CD14-positive monocyte (primary cell): ENCODE measurements around the gene IFITM10. TPM values are rescaled to one million over a fixed set of nuclear protein-coding genes. Genes with fewer than 3 reads are reported as not detected.
"Not testable (repeated sequence)": the region's sequence is repeated elsewhere in the genome, so short reads cannot be mapped to it uniquely, and the experiment has no call there.

Experiments
- DNase-seq, 3 donors: peaks; one replicate each; pipeline ENCODE4 v3.0.0-alpha.2; 2011 to 2022
- H2AFZ ChIP-seq: 2 replicates; pipeline ENCODE4 v1.6.0; 2012; ENCODE audit warnings: mild to moderate bottlenecking, low read depth, low read length, inconsistent platforms; ENCODE audit not compliant: insufficient read depth, poor library complexity, severe bottlenecking
- H3K27ac ChIP-seq, 2 donors: 1 replicate in 1 of 2; 2 replicates in 1 of 2; pipeline ENCODE4 v1.5.1; 2012 to 2013; ENCODE audit warnings: low read length in 2 of 2, control low read depth in 1 of 2, inconsistent platforms in 1 of 2, low read depth in 1 of 2, mild to moderate bottlenecking in 1 of 2
- H3K27me3 ChIP-seq, 2 donors: one replicate each; pipeline versions ENCODE4 v1.6.0 to v1.6.1; 2011 to 2013; ENCODE audit warnings: low read length in 2 of 2; ENCODE audit not compliant: control insufficient read depth in 2 of 2, insufficient read depth in 2 of 2
- H3K36me3 ChIP-seq, 2 donors: replicated peaks in 1 of 2; 1 replicate in 1 of 2; 2 replicates in 1 of 2; pipeline versions ENCODE4 v1.5.1 to v1.6.1; 2012 to 2013; ENCODE audit warnings: low read length in 2 of 2, control low read depth in 1 of 2, inconsistent platforms in 1 of 2, mild to moderate bottlenecking in 1 of 2; ENCODE audit not compliant: insufficient read depth in 2 of 2, control insufficient read depth in 1 of 2
- H3K4me1 ChIP-seq, 2 donors: 1 replicate in 1 of 2; 2 replicates in 1 of 2; pipeline versions ENCODE4 v1.5.1 to v1.6.1; 2012 to 2013; ENCODE audit warnings: low read length in 2 of 2, control low read depth in 1 of 2, inconsistent platforms in 1 of 2, mild to moderate bottlenecking in 1 of 2, moderate library complexity in 1 of 2; ENCODE audit not compliant: insufficient read depth in 2 of 2, control insufficient read depth in 1 of 2
- H3K4me2 ChIP-seq: replicated peaks from 2 replicates; pipeline ENCODE3; 2012; ENCODE audit warnings: low read length, moderate library complexity, mild to moderate bottlenecking; ENCODE audit not compliant: poor library complexity, severe bottlenecking; ENCODE audit errors: extremely low read depth
- H3K4me3 ChIP-seq, 3 experiments: fragments of 200-600 bp in 1 of 3; sonication (generic) in 1 of 3; replicated peaks in 1 of 3; 1 replicate in 2 of 3; 2 replicates in 1 of 3; pipeline ENCODE4 v1.5.1; 2011 to 2013; ENCODE audit warnings: low read length in 3 of 3, mild to moderate bottlenecking in 3 of 3, control low read depth in 2 of 3, low read depth in 2 of 3, inconsistent platforms in 1 of 3, moderate library complexity in 1 of 3
- H3K79me2 ChIP-seq: 2 replicates; pipeline ENCODE4 v1.6.0; 2012; ENCODE audit warnings: mild to moderate bottlenecking, control low read depth, inconsistent platforms, low read length, moderate library complexity; ENCODE audit not compliant: insufficient read depth
- H3K9ac ChIP-seq: 2 replicates; pipeline ENCODE4 v1.6.0; 2017; ENCODE audit warnings: low read length, mild to moderate bottlenecking; ENCODE audit not compliant: insufficient read depth, poor library complexity, severe bottlenecking
- H3K9me3 ChIP-seq, 2 donors: replicated peaks in 1 of 2; 1 replicate in 1 of 2; 2 replicates in 1 of 2; pipeline versions ENCODE4 v1.5.1 to v1.6.1; 2012 to 2013; ENCODE audit warnings: low read length in 2 of 2, control low read depth in 1 of 2; ENCODE audit not compliant: control insufficient read depth in 1 of 2, insufficient read depth in 1 of 2
- H4K20me1 ChIP-seq: 2 replicates; pipeline ENCODE4 v1.6.0; 2012; ENCODE audit warnings: mild to moderate bottlenecking, low read length, control low read depth, moderate library complexity; ENCODE audit not compliant: insufficient read depth
- H3K27ac Mint-ChIP-seq, 7 donors: one replicate each; pipeline ENCODE4 v1.8.0; 2020; ENCODE audit warnings: mild to moderate bottlenecking in 7 of 7, mixed read lengths in 7 of 7, moderate library complexity in 6 of 7, inconsistent platforms in 2 of 7
- H3K27me3 Mint-ChIP-seq, 3 donors: one replicate each; pipeline ENCODE4 v1.8.0; 2021 to 2022; ENCODE audit warnings: low read depth in 3 of 3, mild to moderate bottlenecking in 3 of 3, mixed read lengths in 3 of 3, moderate library complexity in 3 of 3, inconsistent platforms in 1 of 3
- H3K36me3 Mint-ChIP-seq, 2 donors: one replicate each; pipeline ENCODE4 v1.8.0; 2020; ENCODE audit warnings: mixed read lengths in 2 of 2, inconsistent platforms in 1 of 2, mild to moderate bottlenecking in 1 of 2
- H3K4me1 Mint-ChIP-seq: one replicate; pipeline ENCODE4 v1.8.0; 2020; ENCODE audit warnings: mild to moderate bottlenecking, mixed read lengths
- H3K4me3 Mint-ChIP-seq, 2 donors: one replicate each; pipeline ENCODE4 v1.8.0; 2020; ENCODE audit warnings: mild to moderate bottlenecking in 2 of 2, mixed read lengths in 2 of 2, moderate library complexity in 1 of 2
- H3K9me3 Mint-ChIP-seq, 7 donors: one replicate each; pipeline ENCODE4 v1.8.0; 2020 to 2022; ENCODE audit warnings: mixed read lengths in 7 of 7, mild to moderate bottlenecking in 6 of 7, moderate library complexity in 6 of 7, inconsistent platforms in 2 of 7
- CTCF ChIP-seq: fragments of 200-600 bp; IDR thresholded peaks from one replicate; pipeline ENCODE4 v1.8.0; 2022; ENCODE audit warnings: antibody characterized with exemption, mild to moderate bottlenecking
- WGBS: methylation state at CpG from one replicate; pipeline ENCODE4 v1.1.5; 2013; ENCODE audit warnings: missing lambda C conversion rate; ENCODE audit not compliant: insufficient coverage; 5-methylcytosine and 5-hydroxymethylcytosine counted together
- intact Hi-C, 2 donors: fragments of 100-400 bp; cut with micrococcal nuclease; formaldehyde crosslinking; loops; one replicate each; pipeline versions ENCODE4 v1.15.0 to v1.15.1; 2023
- polyA plus RNA-seq, 3 donors: library from polyadenylated mRNA; depleted of rRNA in 1 of 3; unstranded in 2 of 3; stranded (reverse) in 1 of 3; fragments of 300-500 nt in 2 of 3; fragments of >200 nt in 1 of 3; fragmentation: Illumina TruSeq in 2 of 3; gene quantifications; 1 replicate in 2 of 3; 2 replicates in 1 of 3; pipeline ENCODE4 v1.2.3, GENCODE V29; 2012 to 2021

Gene IFITM10
- polyA plus RNA-seq, 3 donors: 2.4 TPM; not detected in 2

- Histone ChIP-seq H3K36me3 (no peaks in the 10 kb centered on the region), H3K9ac (peak overlapping the region; percentile 40), H4K20me1 (no peaks in the 10 kb centered on the region), H2AFZ (no peak overlapping the region), H3K4me3 (peak overlapping the region in 1 of 3 experiments; percentile 71), H3K9me3 (no peaks in the 10 kb centered on the region), H3K4me2 (peak overlapping the region; percentile 83), H3K27ac (peak overlapping the region; percentile 88 to 94), H3K79me2 (no peaks in the 10 kb centered on the region), H3K27me3 (no peaks in the 10 kb centered on the region), H3K4me1 (peaks cover 58 to 63% of the 10 kb centered on the region in 2 donors)
- Mint-ChIP-seq H3K4me1 (peaks cover 59% of the 10 kb centered on the region), H3K9me3 (peaks cover 0 to 3% (median 0%) of the 10 kb centered on the region in 7 donors), H3K4me3 (peak overlapping the region; percentile 0 to 88), H3K27ac (peak overlapping the region; percentile 93 to 99 (median 98)), H3K36me3 (peaks cover 0 to 4% of the 10 kb centered on the region in 2 donors), H3K27me3 (peaks cover 0 to 2% (median 2%) of the 10 kb centered on the region in 3 donors)
- DNase-seq: peak; percentile 77 to 87 (median 87)
- intact Hi-C loops: no loop called here
- 0% methylated on average over 3 of the region's 5 CpGs for WGBS
- no peak for TF ChIP-seq CTCF
Measured at GRCh38 chr11:1770528-1770927, 20.1 kb upstream of the IFITM10 start.

DNA sequence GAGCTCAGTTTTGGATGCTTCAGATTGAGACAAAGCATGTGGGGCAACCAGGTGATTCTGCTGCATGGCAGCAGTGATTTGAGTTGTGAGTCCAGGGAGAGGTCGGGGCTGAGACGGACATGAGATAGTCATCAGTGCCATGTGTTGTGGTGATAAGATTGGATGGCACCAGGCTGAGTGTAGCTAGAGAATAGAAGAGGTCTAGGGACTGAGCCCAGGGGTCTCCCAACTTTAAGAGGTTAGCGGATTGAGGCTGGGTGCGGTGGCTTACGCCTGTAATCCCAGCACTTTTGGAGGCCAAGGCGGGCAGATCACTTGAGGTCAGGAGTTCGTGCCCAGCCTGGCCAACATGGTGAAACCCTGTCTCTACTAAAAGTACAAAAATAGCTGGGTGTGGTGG, 19.7 kb upstream of the IFITM10 start:
- Histone ChIP-seq H3K9ac (no peak overlapping the region), H3K9me3 (no peaks in the 10 kb centered on the region), H4K20me1 (no peaks in the 10 kb centered on the region), H3K4me1 (peaks cover 58 to 63% of the 10 kb centered on the region in 2 donors), H3K36me3 (no peaks in the 10 kb centered on the region), H2AFZ (no peak overlapping the region), H3K4me3 (peak overlapping the region in 1 of 3 experiments; percentile 71), H3K79me2 (no peaks in the 10 kb centered on the region), H3K4me2 (peak overlapping the region; percentile 83), H3K27ac (peak overlapping the region; percentile 88 to 94), H3K27me3 (no peaks in the 10 kb centered on the region)
- peaks cover 0 to 3% (median 0%) of the 10 kb centered on the region in 7 donors for H3K9me3 Mint-ChIP-seq
- no peak for TF ChIP-seq CTCF
- peak overlapping the region; percentile 93 to 99 (median 98) for H3K27ac Mint-ChIP-seq
- H3K27me3 Mint-ChIP-seq: peaks cover 0 to 2% (median 1%) of the 10 kb centered on the region in 3 donors
- peak overlapping the region in 1 of 2 donors; percentile 16 for H3K4me3 Mint-ChIP-seq
- 77% methylated on average over 3 of the region's 7 CpGs for WGBS
- no peak for DNase-seq
- H3K4me1 Mint-ChIP-seq: peaks cover 59% of the 10 kb centered on the region
- H3K36me3 Mint-ChIP-seq: peaks cover 0 to 4% of the 10 kb centered on the region in 2 donors
- intact Hi-C loops: no loop called here

DNA sequence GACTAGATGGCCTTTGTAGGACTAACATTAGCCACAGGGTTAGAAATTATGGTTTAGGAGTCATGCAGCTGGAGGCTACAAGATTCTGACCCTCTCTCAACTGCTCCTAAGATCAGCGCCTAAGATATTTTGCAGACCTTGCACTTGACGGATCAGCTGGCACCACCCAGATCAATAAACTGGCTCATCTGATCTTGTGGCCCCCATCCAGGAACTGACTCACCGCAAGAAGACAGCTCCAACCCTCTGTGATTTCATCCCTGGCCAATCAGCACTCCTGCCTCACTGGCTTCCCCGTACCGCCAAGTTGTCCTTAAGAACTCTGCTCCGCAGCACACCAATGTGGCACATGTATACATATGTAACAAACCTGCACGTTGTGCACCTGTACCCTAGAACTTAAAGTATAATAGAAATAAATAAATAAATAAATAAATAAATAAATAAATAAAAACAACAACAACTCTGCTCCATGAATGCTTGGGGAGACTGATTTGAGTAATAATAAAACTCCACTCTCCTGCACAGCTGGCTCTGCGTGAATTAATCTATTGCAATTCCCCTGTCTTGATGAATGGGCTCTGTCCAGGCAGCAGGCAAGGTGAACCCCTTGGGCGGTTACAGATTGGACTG, 19.0 kb upstream of the IFITM10 start:
- H3K9ac ChIP-seq, H3K4me2 ChIP-seq, H3K9me3 Mint-ChIP-seq, H3K36me3 ChIP-seq, H3K4me3 ChIP-seq, intact Hi-C loops, H3K27me3 Mint-ChIP-seq, H3K36me3 Mint-ChIP-seq, H2AFZ ChIP-seq, H3K27me3 ChIP-seq, H4K20me1 ChIP-seq, H3K4me3 Mint-ChIP-seq, H3K9me3 ChIP-seq, H3K79me2 ChIP-seq: not testable (repeated sequence)
- 58% methylated on average over 3 of the region's 9 CpGs for WGBS
- Histone ChIP-seq H3K4me1 (peaks cover 56 to 60% of the 10 kb centered on the region in 2 donors), H3K27ac (peak overlapping the region in 1 of 2 donors; percentile 94)
- peak overlapping the region; percentile 93 to 99 (median 98) for H3K27ac Mint-ChIP-seq
- H3K4me1 Mint-ChIP-seq: peaks cover 56% of the 10 kb centered on the region
- DNase-seq: peak in 1 of 3 donors; percentile 31
